OCI-LY7 (cell line): ENCODE measurements around the gene TADA2B. TPM values are rescaled to one million over a fixed set of nuclear protein-coding genes. Genes with fewer than 3 reads are reported as not detected.

Source experiments
- BruUV-seq: library from RNA; stranded (reverse); fragments of 400-500 nt; replicated peaks from 2 replicates; lab custom pipeline; 2021; lab: Mats Ljungman, UMichigan
- CTCF ChIA-PET: fragments of 300-600 bp; sonication (Branson Sonifier 250); formaldehyde crosslinking; loops from one replicate; lab custom pipeline; 2022; ENCODE audit warnings: antibody characterized with exemption; ENCODE audit not compliant: unreplicated experiment; lab: Charles Lee
- POLR2A ChIA-PET: fragments of 300-600 bp; sonication (Branson Sonifier 250); formaldehyde crosslinking; loops from one replicate; lab custom pipeline; 2022; ENCODE audit warnings: antibody characterized with exemption; lab: Charles Lee
- DNase-seq: peaks from one replicate; pipeline ENCODE4 v3.0.0-alpha.2; 2015; ENCODE audit warnings: low spot score
- H2AFZ ChIP-seq: fragments of 200-600 bp; sonication (generic), shearing (Covaris generic); 2 replicates; pipeline ENCODE4 v1.6.1; 2014; ENCODE audit warnings: mild to moderate bottlenecking, antibody characterized with exemption, low read length, moderate library complexity
- H3K27ac ChIP-seq: fragments of 200-600 bp; sonication (generic); 2 replicates; pipeline ENCODE4 v1.5.1; 2014; ENCODE audit warnings: mixed run types, low read depth, mild to moderate bottlenecking, moderate library complexity, low read length, inconsistent platforms; ENCODE audit not compliant: poor library complexity, severe bottlenecking
- H3K36me3 ChIP-seq: fragments of 200-600 bp; sonication (generic); 2 replicates; pipeline ENCODE4 v1.6.1; 2014; ENCODE audit warnings: mild to moderate bottlenecking, antibody characterized with exemption, low read length, moderate library complexity, mixed read lengths; ENCODE audit not compliant: insufficient read depth
- H3K4me1 ChIP-seq: fragments of 200-600 bp; sonication (generic); 2 replicates; pipeline ENCODE4 v1.5.1; 2014; ENCODE audit warnings: mild to moderate bottlenecking, low read length; ENCODE audit not compliant: insufficient read depth, poor library complexity, severe bottlenecking
- H3K4me2 ChIP-seq: fragments of 200-600 bp; sonication (generic); 2 replicates; pipeline ENCODE4 v1.6.1; 2014; ENCODE audit warnings: mild to moderate bottlenecking, low read length
- H3K4me3 ChIP-seq: fragments of 200-600 bp; sonication (generic); 2 replicates; pipeline ENCODE4 v1.5.1; 2014; ENCODE audit warnings: mild to moderate bottlenecking, low read depth, low read length; ENCODE audit not compliant: poor library complexity, severe bottlenecking
- H3K79me2 ChIP-seq: fragments of 200-600 bp; sonication (generic); 2 replicates; pipeline ENCODE4 v1.6.1; 2016; ENCODE audit warnings: low read depth, mild to moderate bottlenecking, low read length, moderate library complexity, mixed read lengths; ENCODE audit not compliant: insufficient read depth
- H3K9me2 ChIP-seq: fragments of 200-600 bp; sonication (generic); 2 replicates; pipeline ENCODE4 v1.6.1; 2016; ENCODE audit warnings: mild to moderate bottlenecking, low read length, mixed read lengths; ENCODE audit not compliant: insufficient read depth
- H3K9me3 ChIP-seq: fragments of 200-600 bp; sonication (generic); 2 replicates; pipeline ENCODE4 v1.6.1; 2014; ENCODE audit warnings: mild to moderate bottlenecking, mixed run types, low read length, mixed read lengths
- H4K20me1 ChIP-seq: fragments of 200-600 bp; sonication (generic); 2 replicates; pipeline ENCODE4 v1.6.1; 2014; ENCODE audit warnings: mild to moderate bottlenecking, antibody characterized with exemption, low read length, moderate library complexity, mixed read lengths; ENCODE audit not compliant: insufficient read depth
- EZH2phosphoT487 ChIP-seq: fragments of 200-600 bp; sonication (generic); IDR thresholded peaks from 2 replicates; pipeline ENCODE4 v1.6.1; 2018; ENCODE audit warnings: low read depth, borderline replicate concordance, mild to moderate bottlenecking, mixed run types, antibody characterized with exemption, low read length, moderate library complexity, mixed read lengths
- intact Hi-C: fragments of 100-400 bp; cut with micrococcal nuclease; formaldehyde crosslinking; loops from one replicate; pipeline ENCODE4 v1.10.0; 2022; ENCODE audit not compliant: unreplicated experiment
- total RNA-seq, 2 experiments: library from RNA; depleted of rRNA in 1 of 2; stranded (reverse); fragments of >200 nt in 1 of 2; shearing (Covaris generic) in 1 of 2; gene quantifications; 2 replicates each; pipeline ENCODE4 v1.2.3, GENCODE V29; 2014 to 2022
- TF ChIP-seq, protein P1 (sequence below): fragments of 200-600 bp; sonication (generic); conservative IDR thresholded peaks from 2 replicates; pipeline ENCODE4 v1.5.1; 2014; ENCODE audit warnings: mild to moderate bottlenecking, antibody characterized with exemption, low read length, moderate library complexity, mixed read lengths

TADA2B gene
- total RNA-seq, 2 experiments from 2014 or later: 9.9 to 20.2 TPM

DNA sequence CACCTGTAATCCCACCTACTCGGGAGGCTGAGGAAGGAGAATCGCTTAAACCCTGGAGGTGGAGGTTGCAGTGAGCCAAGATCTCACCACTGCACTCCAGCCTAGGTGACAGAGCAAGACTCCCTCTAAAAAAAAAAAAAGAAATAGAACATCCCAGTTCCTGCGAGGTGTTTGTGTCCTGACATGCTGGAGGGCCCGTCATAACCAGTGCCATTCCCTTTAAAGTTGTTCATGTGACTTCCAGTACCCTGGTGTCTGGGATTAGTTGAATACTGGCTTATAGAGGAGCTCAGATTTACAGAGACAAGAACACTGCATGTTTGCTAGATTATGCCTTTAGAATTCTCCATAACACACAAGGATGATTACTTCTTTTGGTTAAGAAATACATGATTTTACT lies 37.6 kb upstream of the TADA2B start:
- CTCF ChIA-PET: no interaction called here
- Histone ChIP-seq H3K9me2 (no peaks in the 10 kb centered on the region), H3K4me3 (no peak overlapping the region), H4K20me1 (no peaks in the 10 kb centered on the region), H3K36me3 (peaks cover 83% of the 10 kb centered on the region), H3K9me3 (no peaks in the 10 kb centered on the region), H3K4me2 (no peak overlapping the region), H3K79me2 (no peaks in the 10 kb centered on the region), H3K4me1 (no peaks in the 10 kb centered on the region), H2AFZ (no peak overlapping the region), H3K27ac (no peak overlapping the region)
- BruUV-seq: no TSS peak
- intact Hi-C loops: no loop called here
- DNase-seq: no peak
- TF ChIP-seq, protein P1, sequence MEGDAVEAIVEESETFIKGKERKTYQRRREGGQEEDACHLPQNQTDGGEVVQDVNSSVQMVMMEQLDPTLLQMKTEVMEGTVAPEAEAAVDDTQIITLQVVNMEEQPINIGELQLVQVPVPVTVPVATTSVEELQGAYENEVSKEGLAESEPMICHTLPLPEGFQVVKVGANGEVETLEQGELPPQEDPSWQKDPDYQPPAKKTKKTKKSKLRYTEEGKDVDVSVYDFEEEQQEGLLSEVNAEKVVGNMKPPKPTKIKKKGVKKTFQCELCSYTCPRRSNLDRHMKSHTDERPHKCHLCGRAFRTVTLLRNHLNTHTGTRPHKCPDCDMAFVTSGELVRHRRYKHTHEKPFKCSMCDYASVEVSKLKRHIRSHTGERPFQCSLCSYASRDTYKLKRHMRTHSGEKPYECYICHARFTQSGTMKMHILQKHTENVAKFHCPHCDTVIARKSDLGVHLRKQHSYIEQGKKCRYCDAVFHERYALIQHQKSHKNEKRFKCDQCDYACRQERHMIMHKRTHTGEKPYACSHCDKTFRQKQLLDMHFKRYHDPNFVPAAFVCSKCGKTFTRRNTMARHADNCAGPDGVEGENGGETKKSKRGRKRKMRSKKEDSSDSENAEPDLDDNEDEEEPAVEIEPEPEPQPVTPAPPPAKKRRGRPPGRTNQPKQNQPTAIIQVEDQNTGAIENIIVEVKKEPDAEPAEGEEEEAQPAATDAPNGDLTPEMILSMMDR: no peak
- TF ChIP-seq EZH2phosphoT487: no peak
- POLR2A ChIA-PET: no interaction called here

DNA sequence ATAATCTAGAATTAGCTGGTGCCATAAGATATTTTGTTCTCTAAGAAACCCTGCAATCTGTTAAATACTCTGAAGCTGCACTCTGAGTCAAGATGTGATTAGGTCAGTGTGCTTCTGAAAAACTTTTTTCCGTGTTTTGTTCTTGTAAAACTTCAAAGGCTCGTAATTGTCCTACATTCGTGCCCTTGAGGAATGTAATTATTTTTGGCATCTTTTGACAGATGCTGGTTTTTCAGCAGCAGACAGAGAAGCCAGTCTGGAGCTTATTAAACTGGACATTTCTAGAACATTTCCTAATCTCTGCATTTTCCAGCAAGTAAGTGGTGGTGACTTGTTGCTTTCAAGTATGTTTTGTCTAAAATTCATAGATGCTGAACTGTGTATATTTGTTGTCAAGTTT lies 36.8 kb upstream of the TADA2B start:
- no TSS peak for BruUV-seq
- H3K9me3 ChIP-seq: no peaks in the 10 kb centered on the region
- peaks cover 83% of the 10 kb centered on the region for H3K36me3 ChIP-seq
- DNase-seq: no peak
- no peaks in the 10 kb centered on the region for H3K79me2 ChIP-seq
- no peak overlapping the region for H3K4me3 ChIP-seq
- H4K20me1 ChIP-seq: no peaks in the 10 kb centered on the region
- H3K4me2 ChIP-seq: no peak overlapping the region
- H2AFZ ChIP-seq: no peak overlapping the region
- H3K4me1 ChIP-seq: no peaks in the 10 kb centered on the region
- ChIA-PET POLR2A (no interaction called here), CTCF (no interaction called here)
- TF ChIP-seq EZH2phosphoT487: no peak
- TF ChIP-seq, protein P1: no peak
- no peaks in the 10 kb centered on the region for H3K9me2 ChIP-seq
- intact Hi-C loops: no loop called here
- H3K27ac ChIP-seq: no peak overlapping the region

DNA sequence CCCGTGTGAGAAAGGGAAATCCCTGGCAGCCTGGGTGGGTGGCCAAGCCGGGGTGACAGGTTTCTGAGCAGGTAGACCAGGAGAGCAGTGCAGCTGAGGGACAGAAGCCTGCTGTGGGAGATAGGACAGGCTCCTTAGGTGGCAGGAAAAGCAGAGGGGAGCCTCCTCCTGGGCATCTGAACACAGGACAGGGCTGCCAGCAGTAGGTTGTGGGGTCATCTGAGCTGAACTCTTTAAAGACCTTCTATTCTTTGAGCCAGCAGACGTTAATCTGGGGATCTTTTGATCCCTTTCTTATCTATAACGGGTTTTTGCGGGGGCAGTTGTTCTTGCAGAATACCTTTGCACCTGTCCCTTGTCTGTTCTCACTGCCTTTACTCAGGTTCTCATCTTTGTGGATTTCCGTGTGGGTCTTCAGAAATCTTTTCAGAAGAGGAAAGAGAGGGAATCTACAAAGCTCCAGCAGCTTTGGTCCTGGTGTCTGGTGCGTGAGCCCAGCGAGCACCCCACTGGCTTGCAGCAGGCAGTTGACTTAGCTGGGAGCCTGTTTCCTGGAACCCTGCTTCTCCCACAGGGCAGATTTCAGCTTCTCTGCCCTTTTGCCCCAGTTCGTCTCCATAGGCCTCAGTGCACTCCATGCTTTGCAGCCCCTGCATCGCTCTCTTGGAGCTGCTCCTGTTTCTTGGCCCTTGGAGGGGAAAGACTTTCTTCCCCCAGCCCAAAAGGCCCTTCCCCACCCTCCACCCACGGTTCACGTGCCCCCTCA lies 35.8 kb upstream of the TADA2B start:
- H2AFZ ChIP-seq: no peak overlapping the region
- DNase-seq: no peak
- no peak overlapping the region for H3K4me2 ChIP-seq
- no peaks in the 10 kb centered on the region for H3K79me2 ChIP-seq
- CTCF ChIA-PET: no interaction called here
- TF ChIP-seq EZH2phosphoT487: no peak
- TF ChIP-seq, protein P1: no peak
- no TSS peak for BruUV-seq
- intact Hi-C loops: no loop called here
- no peak overlapping the region for H3K27ac ChIP-seq
- no peaks in the 10 kb centered on the region for H3K9me2 ChIP-seq
- no peaks in the 10 kb centered on the region for H3K4me1 ChIP-seq
- no peaks in the 10 kb centered on the region for H3K9me3 ChIP-seq
- H3K4me3 ChIP-seq: no peak overlapping the region
- peaks cover 78% of the 10 kb centered on the region for H3K36me3 ChIP-seq
- POLR2A ChIA-PET: no interaction called here
- H4K20me1 ChIP-seq: no peaks in the 10 kb centered on the region
